Measurements from ENCODE around the gene IQCK. TPM values are rescaled to one million over a fixed set of nuclear protein-coding genes. Genes with fewer than 3 reads are reported as not detected.

The IQCK gene
- polyA plus RNA-seq, 3 donors = 0.52 to 1.2 (median 0.58) TPM

GRCh38 chr16:19709381-19710136 lies 8.5 kb upstream of the IQCK start:
- Histone ChIP-seq H3K9me3 (replicated peaks in 1 of 2; ENCODE audit: control insufficient read depth in 1 of 2, insufficient read depth in 1 of 2, low read length in 2 of 2) (no peaks in the 10 kb centered on the region), H4K20me1 (ENCODE audit: insufficient read depth, low read length) (no peaks in the 10 kb centered on the region), H3K27me3 (ENCODE audit: control insufficient read depth in 2 of 2, insufficient read depth in 2 of 2, low read length in 2 of 2) (no peaks in the 10 kb centered on the region), H3K79me2 (ENCODE audit: insufficient read depth, low read length) (no peaks in the 10 kb centered on the region), H3K4me2 (replicated peaks; ENCODE audit: extremely low read depth, low read length, poor library complexity, severe bottlenecking) (no peak overlapping the region), H3K4me1 (ENCODE audit: control insufficient read depth in 1 of 2, insufficient read depth in 2 of 2, low read length in 2 of 2) (no peaks in the 10 kb centered on the region), H3K4me3 (replicated peaks in 1 of 3; ENCODE audit: low read depth in 2 of 3, low read length in 3 of 3) (no peak overlapping the region), H3K36me3 (replicated peaks in 1 of 2; ENCODE audit: control insufficient read depth in 1 of 2, insufficient read depth in 2 of 2, low read length in 2 of 2) (peaks cover 41 to 67% of the 10 kb centered on the region in 2 donors), H3K9ac (ENCODE audit: insufficient read depth, low read length, poor library complexity, severe bottlenecking) (no peak overlapping the region), H2AFZ (ENCODE audit: insufficient read depth, low read depth, low read length, poor library complexity, severe bottlenecking) (no peak overlapping the region), H3K27ac (ENCODE audit: low read depth in 1 of 2, low read length in 2 of 2) (no peak overlapping the region)
- no peaks in the 10 kb centered on the region for H3K4me1 Mint-ChIP-seq
- peaks cover 57 to 69% of the 10 kb centered on the region in 2 donors for H3K36me3 Mint-ChIP-seq
- H3K27me3 Mint-ChIP-seq (ENCODE audit: low read depth in 3 of 3) = no peaks in the 10 kb centered on the region
- no peaks in the 10 kb centered on the region for H3K9me3 Mint-ChIP-seq
- peak overlapping the region in 3 of 7 donors; percentile 5 to 76 (median 51) for H3K27ac Mint-ChIP-seq
- no peak for TF ChIP-seq CTCF (IDR thresholded peaks at IDR 0.05)
- over 99% methylated on average over 20 of the region's 22 CpGs for WGBS (ENCODE audit: insufficient coverage)
- H3K4me3 Mint-ChIP-seq = no peak overlapping the region
- no peak for DNase-seq
- intact Hi-C loops (cut with micrococcal nuclease) = loop anchor here in 1 of 2 donors (10.0 kb wide), 1 partner anchor 645 kb away; the partner anchor contains the start of gene COQ7

- 87% methylated on average over 15 of the region's 23 CpGs for WGBS (ENCODE audit: insufficient coverage)
- no peak for DNase-seq
- H3K4me3 Mint-ChIP-seq = no peak overlapping the region
Measured at GRCh38 chr16:19710191-19710908, 7.7 kb upstream of the IQCK start.

More at GRCh38 chr16:19710191-19710908, 7.7 kb upstream of the IQCK start:
- no peaks in the 10 kb centered on the region for H3K4me1 Mint-ChIP-seq
- intact Hi-C loops (cut with micrococcal nuclease) = loop anchor here in 1 of 2 donors (10.0 kb wide), 1 partner anchor 646 kb away; the partner anchor contains the start of gene COQ7
- H3K79me2 ChIP-seq (ENCODE audit: insufficient read depth, low read length) = no peaks in the 10 kb centered on the region
- no peaks in the 10 kb centered on the region for H3K27me3 ChIP-seq (ENCODE audit: control insufficient read depth in 2 of 2, insufficient read depth in 2 of 2, low read length in 2 of 2)
- no peaks in the 10 kb centered on the region for H3K9me3 ChIP-seq (replicated peaks in 1 of 2; ENCODE audit: control insufficient read depth in 1 of 2, insufficient read depth in 1 of 2, low read length in 2 of 2)
- TF ChIP-seq CTCF (IDR thresholded peaks at IDR 0.05) = no peak
- no peaks in the 10 kb centered on the region for H3K4me1 ChIP-seq (ENCODE audit: control insufficient read depth in 1 of 2, insufficient read depth in 2 of 2, low read length in 2 of 2)
- peaks cover 33 to 63% of the 10 kb centered on the region in 2 donors for H3K36me3 ChIP-seq (replicated peaks in 1 of 2; ENCODE audit: control insufficient read depth in 1 of 2, insufficient read depth in 2 of 2, low read length in 2 of 2)
- H2AFZ ChIP-seq (ENCODE audit: insufficient read depth, low read depth, low read length, poor library complexity, severe bottlenecking) = no peak overlapping the region
- H3K27ac Mint-ChIP-seq = peak overlapping the region in 2 of 7 donors; percentile 5 to 41
- no peak overlapping the region for H3K4me3 ChIP-seq (replicated peaks in 1 of 3; ENCODE audit: low read depth in 2 of 3, low read length in 3 of 3)
- H3K27me3 Mint-ChIP-seq (ENCODE audit: low read depth in 3 of 3) = no peaks in the 10 kb centered on the region
- H3K9ac ChIP-seq (ENCODE audit: insufficient read depth, low read length, poor library complexity, severe bottlenecking) = no peak overlapping the region
- no peak overlapping the region for H3K27ac ChIP-seq (ENCODE audit: low read depth in 1 of 2, low read length in 2 of 2)
- H3K36me3 Mint-ChIP-seq = peaks cover 53 to 64% of the 10 kb centered on the region in 2 donors
- H4K20me1 ChIP-seq (ENCODE audit: insufficient read depth, low read length) = no peaks in the 10 kb centered on the region
- H3K9me3 Mint-ChIP-seq = no peaks in the 10 kb centered on the region
- no peak overlapping the region for H3K4me2 ChIP-seq (replicated peaks; ENCODE audit: extremely low read depth, low read length, poor library complexity, severe bottlenecking)
